SW480 (cell line): ENCODE data around the gene PLSCR5.

Source experiments
- DNase-seq: peaks from one replicate; pipeline ENCODE4 v3.0.0-alpha.2; 2016; ENCODE audit warnings: low spot score

The PLSCR5 gene

GRCh38 chr3:146544002-146544928 lies 60.9 kb downstream of the PLSCR5 start, which contains the start of gene PLSCR1:
Gene PLSCR1, minus strand, starts transcription at chr3:146544607. Its CDS starts 8,055 bp downstream, at chr3:146536552.
- DNase-seq = peak; percentile 86

- DNase-seq = peak; percentile 34
Observed at GRCh38 chr3:146543461-146544001, 61.6 kb downstream of the PLSCR5 start.

- DNase-seq = no peak
Observed at GRCh38 chr3:146542978-146543377, 62.2 kb downstream of the PLSCR5 start.

- DNase-seq = no peak
Observed at GRCh38 chr3:146542179-146542578, 63.0 kb downstream of the PLSCR5 start.

- DNase-seq = no peak
Observed at GRCh38 chr3:146540978-146541377, 64.2 kb downstream of the PLSCR5 start.

- DNase-seq = no peak
Observed at GRCh38 chr3:146540236-146540635, 64.9 kb downstream of the PLSCR5 start.

- DNase-seq = no peak
Observed at GRCh38 chr3:146539315-146539714, 65.8 kb downstream of the PLSCR5 start.

- DNase-seq = no peak
Observed at GRCh38 chr3:146537603-146538002, 67.5 kb downstream of the PLSCR5 start.

- DNase-seq = no peak
Observed at GRCh38 chr3:146536681-146537080, 68.5 kb downstream of the PLSCR5 start.
